DMS153 treated with DMSO at 0.1 percent for 48 hours (cell line): Measurements from ENCODE around the gene RAB3C.

Source experiments
- DNase-seq: peaks from one replicate; lab custom pipeline; 2025; ENCODE audit not compliant: unreplicated experiment; lab: John Stamatoyannopoulos, UW

The RAB3C gene

DNA sequence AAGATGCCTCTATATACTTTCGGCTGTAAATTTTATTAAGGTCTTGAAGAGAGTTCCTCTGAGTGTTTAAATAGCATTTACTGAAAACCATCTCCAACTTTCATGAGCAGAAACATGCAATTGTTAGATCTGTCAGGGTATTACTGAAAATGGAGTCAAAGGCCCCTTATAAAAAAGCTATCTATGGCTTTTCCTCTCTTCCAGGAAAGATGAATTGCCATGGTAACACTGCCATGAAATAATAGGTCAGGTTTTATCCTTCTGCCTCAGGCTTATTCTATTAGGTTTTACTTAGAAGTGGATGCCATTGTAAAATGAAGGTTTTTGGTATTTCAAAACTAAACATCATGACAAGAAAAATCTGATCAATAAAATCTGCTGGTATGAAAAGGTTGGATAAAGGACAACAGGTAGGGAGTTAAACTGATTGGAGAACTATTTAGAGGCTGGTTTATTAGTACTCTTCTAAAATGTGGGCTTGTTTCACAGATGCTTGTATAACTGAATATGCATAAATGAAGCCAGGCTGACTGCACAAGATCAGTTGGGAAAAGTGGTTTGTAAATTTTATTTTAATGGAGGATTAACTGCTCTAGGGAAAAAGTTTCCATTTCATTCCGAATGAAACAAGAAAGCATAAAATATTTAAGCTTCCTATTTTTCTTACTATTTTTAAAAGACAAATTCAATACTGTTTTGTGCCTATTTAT, 135.5 kb downstream of the RAB3C start:
- no peak for DNase-seq

DNA sequence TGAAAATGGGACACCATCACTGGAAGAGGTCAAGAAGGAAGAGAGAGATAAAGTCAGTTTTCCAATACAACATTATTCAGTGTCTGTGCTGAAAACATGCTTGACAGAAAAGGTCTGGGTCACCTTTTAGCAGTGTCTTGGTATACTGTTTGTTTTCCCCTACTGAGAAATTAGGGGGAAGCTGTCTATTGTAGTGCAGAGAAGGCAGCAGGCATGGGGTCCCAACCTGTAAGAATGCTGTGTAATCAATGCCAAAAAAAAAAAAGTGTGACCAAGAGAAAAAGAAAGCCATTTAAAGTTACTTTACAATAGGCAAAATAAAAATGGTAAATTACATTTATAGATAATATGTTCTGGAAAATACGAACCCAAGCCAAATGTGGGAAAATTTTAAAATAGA, 139.3 kb downstream of the RAB3C start:
- DNase-seq, result no peak

DNA sequence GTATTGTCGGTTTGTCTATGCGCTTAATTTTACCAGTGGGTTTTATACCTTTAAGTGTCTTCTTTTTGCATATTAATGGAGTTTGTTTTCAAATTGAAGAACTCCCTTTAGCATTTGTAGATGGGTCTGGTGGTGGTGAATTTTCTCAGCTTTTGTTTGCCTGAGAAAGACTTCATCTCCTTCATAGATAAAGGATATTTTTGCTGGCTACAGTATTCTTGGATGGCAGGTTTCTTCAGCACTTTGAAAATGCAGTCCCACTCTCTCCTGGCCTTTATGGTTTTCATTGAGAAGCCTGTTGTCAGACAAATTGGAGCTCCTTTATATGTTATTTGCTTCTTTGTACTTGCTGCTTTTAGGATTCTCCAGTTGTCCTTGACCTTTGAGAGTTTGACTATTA, 142.1 kb downstream of the RAB3C start:
- DNase-seq, result no peak

DNA sequence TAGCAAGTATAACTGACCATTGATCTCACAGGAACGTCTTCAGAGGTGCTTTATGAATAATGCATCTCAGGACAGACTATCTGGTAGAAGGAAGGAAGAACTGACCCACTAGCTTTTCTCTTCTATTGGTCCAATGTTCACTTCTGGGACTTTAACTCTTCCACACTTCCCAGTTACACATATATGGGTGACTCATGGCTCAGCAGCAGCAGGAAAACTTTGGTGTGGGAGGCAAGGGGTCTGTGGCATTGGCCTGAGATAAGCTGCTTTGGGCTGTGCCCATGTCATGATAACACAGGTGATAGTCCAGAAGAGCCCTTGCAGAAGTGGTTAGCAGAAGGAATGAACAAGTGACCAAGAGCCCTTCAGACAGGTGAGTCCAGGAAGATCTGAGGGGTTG, 148.8 kb downstream of the RAB3C start:
- DNase-seq, result no peak

DNA sequence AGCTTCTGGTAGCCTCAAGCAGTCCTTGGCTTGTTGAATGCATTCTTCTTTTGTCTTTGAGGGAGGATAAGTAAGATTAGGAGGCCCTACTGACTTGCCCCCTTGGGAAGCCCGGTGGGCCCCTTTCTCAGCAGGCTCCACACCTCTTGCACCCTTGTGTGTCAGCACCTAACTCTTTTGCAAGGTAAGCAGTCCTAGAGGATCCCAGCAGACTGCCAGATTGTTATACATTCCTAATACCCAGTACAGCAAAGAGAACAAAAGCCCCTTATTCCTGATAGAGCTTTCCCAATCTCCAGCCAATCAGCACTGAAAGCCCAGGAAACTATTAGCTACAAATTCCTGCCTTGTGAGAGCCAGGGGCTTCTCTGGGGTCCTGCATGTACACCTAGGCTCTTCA, 152.8 kb downstream of the RAB3C start:
- no peak for DNase-seq

DNA sequence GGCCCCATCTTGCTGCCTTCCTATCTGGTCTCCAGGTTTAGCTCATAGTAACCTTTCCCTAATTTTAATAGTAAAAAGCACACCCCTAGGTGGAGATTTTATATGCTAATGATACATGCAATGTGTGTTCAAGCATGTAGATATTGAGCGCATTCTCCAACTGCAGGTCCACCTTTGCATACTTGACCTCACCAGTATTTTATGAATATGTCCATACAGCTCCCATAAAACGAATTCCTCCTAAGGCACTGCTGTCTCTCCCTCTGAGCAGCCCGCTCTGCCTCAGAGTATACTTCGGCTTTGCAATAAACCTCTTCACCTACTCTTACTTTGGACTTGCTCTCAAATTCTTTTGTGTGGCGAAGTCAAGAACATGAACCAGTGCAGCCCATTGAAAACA, 153.3 kb downstream of the RAB3C start:
- DNase-seq, result no peak

DNA sequence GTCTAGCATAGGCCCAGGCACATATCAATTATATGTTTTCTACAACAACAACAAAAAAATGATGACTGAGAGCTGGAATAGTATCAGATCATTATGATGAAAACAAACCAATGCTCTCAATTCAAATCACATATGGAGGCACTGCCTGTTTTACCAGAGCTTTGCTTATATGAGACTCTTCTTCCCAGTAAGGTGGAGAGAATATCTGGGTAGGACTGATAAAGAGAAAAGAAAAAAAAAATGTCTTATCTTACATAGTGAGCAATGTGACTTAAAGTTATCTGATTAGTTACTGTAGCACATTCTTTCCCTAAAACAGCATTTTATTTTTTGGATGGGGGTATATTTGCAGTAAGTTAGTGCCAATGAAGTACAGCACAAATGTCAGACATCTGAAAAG, 154.8 kb downstream of the RAB3C start:
- DNase-seq, result no peak

DNA sequence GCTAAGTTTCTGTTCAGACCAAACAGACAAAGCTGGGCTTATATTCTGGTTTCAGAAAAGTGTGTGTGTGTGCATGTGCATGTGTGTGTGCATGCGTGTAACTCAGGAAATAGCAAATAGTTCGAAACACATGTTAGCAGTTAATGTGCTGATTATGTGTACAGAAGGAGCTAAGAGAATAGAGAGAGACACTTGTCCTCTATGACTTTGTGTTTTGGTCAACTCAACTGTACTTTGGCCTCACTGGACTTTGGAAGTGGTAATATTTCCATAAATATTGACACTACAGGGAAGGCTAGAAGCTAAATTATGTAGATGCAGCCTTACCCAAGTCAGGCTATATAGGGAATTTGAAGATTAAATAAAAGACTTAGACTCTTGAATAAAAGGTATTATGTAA, 155.5 kb downstream of the RAB3C start:
- DNase-seq, result no peak

DNA sequence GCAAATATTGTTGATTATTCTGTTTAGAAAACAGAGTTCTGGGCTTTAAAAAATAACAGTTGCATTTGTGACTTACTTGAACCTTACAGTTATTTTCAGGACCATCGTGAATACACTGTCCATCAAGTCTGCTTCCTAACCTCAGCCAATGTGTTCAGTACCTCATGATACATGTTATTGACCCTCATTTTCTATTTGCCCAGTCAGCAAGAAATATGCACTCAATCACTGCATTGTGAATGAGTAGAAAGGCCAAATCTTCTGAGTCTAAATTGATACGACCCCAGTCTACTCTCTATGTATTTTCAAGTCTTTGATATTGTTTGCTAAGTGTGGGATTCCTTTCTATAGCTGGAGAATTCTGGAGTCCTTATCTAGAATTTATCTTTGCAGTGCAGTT, 156.2 kb downstream of the RAB3C start:
- no peak for DNase-seq

DNA sequence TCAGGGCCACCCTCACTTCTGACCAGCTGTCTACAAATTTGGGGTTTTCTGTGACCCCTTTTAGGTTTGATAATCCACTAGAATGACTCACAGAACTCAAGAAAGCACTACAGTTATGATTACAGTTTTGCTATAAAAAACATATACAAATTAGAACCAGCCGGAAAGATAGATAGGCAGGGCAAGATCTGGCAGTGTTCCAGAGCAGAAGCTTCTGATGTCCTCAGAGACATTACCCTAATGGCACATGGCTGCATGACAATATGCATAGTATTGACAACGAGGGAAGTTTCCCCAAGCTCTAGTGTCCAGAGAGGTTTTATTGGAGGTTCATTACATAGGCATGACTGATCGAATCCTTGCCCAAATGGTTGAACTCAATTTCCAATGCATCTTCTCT, 158.1 kb downstream of the RAB3C start:
- DNase-seq, result no peak

DNA sequence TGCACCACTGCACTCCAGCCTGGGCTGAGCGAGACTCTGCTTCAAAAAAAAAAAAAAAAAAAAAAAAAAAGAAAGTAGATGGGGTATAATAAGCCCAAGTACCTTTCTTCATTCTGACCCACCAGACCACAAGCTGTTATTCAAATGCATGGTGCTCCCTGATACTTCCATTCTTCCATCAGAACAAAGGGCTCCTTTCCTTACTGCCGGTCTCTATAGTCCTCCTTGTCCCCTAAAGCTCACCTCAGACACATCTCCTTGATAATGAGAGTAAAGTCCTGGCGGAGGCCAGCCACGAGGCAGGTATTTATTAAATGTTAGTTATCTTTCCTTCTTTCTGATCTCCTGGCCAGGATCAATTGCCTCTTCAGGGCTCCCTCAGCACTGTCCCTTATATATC, 162.5 kb downstream of the RAB3C start:
- DNase-seq, result no peak

DNA sequence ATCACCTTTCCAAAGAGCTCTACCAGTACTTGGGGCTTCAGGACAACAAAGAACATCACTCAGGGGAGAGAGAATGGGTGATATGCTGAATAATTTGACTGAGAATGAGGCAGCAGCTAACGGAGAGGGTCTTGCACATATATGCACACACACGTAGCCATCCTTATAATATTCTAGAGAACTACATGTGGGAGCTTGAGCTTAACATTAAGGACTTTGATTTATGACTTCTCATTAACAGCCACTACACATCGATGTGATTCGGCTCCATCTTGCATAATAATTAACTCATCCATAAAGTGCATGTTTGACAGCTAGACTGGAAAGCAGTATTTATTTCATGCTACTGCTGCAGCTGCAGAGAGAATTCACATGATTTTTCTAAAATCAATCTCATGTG, 163.4 kb downstream of the RAB3C start:
- no peak for DNase-seq

DNA sequence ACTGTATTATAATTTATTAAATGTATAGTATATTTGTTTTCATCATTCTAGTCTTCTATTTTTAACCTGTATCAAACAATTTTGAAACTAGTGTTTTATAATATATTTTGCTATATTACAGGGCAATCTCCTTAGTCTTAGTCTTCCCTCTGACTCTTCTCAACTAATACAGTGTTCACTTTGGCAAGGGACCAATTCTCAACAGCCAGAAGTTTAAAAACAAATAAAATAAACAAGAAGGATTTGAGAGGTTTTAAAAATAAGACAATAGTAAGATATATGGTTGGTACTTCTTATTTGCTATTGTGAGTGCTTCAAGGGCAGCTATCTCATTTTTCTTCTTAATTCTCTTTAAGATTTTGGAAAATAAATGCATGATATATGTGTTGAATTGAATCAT, 167.2 kb downstream of the RAB3C start:
- no peak for DNase-seq

DNA sequence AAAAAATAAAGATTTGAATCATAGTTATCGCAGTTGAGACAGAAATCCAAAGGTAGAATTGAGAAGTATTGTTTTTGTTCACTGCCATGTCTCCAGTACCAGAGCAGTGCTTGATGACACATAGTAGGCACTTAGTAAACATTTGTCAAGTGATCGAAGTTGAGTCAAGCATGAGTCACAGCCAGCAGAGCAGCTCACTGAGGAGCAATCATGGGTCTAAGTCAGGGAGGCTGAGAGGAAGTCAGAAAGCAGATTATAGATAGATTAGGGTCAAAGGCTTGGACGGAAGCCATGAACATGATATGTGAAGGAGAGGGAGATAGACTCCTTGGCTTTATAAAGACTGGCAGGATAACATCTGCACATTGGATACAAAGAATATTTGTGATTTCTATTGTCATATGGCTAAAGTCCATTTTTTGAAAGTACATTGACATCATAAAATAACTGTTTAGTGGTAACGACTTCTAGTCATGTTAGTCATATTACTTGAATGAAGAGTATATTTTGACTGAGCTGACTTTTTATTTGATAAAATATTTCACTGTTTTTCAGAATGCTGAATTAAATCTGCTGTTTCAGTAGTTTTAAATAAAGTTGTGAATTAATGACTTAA, 168.5 kb downstream of the RAB3C start:
- DNase-seq, result no peak

DNA sequence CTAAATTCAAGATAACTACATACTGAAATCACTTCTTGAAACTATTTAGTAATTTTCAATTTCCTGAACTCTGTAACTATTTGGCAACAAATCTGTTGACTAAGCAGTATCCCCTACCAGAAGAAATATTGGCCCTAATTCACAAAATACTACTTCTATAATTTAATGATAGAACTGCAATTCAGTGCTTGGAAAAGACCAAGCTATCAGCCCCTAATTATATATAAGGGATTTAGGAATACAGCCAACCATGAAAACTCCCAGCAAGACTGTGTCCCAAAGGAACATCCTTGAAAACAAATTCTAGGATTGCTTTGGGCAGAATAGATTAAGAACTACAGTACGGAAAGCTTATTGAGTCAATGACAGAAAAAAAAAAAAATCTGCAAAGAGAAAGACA, 169.2 kb downstream of the RAB3C start:
- DNase-seq, result no peak

DNA sequence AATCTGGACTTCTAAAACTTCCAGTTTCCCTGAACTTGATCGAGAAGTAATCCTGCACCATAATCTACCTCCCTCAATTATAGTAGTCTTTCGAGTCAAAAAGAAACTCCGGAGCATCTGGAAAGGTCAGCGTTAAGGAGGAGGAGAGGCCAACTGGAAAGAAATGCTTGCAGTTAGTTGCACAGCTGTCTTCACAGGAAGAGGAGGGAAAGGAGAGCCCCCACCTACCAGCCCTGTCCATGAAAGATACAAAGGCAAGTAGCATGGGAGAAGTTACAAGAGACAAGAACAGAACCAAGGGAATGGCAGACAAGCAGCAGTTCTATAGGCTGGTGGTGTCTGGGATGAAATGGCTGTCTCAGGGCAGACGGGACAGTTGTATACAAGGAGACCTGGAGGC, 170.6 kb downstream of the RAB3C start:
- no peak for DNase-seq

DNA sequence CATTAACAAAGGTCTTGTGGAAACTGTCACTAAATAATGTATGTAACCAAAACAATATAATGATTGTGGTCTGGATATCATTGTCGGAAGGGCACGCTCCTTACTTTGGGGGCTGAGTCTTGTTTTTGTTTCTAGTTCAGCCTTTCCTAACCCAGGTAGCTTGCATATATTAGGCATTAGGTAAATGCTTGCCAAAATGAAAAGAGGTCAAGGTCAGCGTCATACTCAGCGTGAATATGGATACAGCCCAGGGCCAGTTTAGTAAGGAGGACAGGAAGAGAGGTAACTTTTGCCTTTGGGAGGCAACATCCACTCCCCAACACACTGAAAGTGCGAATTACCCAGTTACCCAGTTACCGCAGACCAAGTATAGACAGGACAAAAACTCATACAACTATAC, 171.4 kb downstream of the RAB3C start:
- no peak for DNase-seq

DNA sequence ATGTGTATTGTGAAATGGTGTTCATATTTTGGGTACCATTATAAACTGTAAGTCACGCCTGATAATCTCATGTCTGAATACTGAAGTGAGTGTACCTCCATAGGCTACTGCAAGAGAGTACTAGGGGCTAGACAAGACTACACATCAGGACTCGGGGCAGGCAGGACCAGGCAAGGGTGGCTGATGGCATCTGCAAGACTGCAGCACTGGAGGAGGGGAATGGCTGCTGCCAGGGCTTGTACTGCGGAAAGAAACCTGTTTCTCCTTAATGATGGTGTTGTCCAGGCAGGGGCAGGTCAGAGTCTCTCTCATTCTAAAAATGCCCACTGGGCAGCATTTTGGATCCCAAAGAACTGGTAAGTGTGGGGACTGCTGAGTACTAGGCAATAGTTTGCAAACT, 172.5 kb downstream of the RAB3C start:
- no peak for DNase-seq

DNA sequence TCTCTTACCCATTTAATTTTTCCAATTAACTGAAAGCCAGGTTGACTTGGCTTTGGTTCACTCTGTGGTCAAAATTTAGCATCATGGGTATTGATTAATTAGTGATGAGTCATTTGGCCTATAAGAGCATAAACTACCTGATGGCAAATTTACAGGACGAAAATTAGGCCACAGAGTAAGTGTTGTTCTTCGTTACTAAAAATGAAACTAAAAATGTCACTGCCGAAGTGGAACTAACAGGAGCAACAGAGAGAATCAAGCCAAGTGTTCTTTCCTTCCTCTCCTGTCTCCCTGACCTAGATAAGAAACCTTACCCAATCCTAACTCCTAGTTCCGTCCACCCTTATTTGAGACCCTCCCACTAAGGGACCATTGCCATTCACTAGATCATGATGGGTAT, 176.9 kb downstream of the RAB3C start:
- DNase-seq, result no peak

DNA sequence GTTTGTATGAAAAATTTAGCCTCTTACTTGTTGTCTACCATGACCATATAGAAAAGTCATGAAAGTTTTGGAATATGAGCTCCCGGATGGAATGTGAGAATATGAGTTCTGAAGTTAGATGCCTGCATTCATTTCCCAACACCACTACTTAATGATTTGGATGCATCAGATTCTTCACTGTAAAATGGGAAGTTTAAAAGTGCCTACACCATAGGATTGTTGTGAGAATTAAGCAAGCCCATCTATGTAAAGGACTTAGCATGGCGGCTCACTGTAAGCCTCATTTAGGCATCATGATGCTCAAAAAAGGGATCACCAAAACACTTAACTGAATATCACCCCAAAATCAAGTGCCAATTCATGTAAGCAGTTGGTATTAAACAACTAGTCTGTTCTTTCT, 177.3 kb downstream of the RAB3C start:
- no peak for DNase-seq

DNA sequence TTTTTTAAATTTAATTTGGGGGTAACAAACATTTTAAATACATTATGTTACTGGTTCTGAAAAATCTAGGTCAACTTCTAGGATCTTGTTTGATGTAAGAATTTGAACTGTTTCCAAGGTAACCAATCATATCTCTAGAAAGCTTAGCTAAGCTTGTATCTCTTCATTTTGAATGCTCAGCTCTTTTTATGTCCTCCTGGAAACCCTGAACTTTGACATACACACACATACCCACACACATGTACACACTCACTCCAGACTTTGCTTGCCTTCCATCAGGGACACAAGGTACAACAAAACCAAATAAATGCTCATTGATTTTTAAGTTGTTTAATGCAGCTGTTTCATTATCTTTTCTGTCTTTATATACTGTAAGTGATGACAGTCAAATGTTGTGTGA, 178.5 kb downstream of the RAB3C start:
- DNase-seq, result no peak

DNA sequence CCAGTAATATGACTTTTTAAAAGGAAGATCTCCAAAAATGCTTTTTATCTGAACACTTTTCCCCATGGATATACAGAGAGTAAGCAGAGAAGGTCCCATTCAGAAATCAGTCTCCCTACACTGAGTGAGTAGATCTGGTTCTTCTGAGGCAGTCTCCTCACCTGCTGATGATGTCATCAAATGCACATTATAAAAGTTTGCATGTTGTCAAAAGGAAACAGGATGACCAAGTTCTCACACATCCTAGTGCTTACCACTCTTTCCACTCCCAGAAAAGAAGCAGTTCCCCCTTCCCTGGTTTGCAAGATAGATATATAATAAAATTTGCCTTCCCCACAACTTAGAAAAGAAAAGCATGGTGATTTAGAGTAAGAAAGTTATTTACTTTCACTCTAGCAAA, 180.5 kb downstream of the RAB3C start:
- no peak for DNase-seq

DNA sequence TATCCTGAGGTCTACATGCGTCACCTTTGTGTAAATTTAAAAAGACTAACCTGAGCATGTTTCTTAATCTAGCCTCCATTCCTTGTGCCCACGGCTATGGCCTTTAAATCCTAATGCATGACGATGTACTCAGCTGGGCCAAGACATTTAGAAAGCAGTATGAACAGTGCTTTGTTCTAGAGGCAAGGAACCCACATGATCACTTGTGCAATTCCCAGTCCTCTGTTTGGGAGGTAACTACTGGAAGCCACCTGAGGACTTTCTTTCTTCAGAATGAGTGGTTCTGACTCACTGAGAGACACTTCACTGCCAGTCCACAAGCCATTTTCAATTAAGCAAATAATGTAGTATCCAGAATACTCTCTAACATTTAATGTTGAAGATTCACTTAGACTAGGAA, 181.3 kb downstream of the RAB3C start:
- DNase-seq, result no peak
